Right atrium auricular region (tissue), 2 donors: ENCODE measurements around the gene TTC21A. TPM values are rescaled to one million over a fixed set of nuclear protein-coding genes. Genes with fewer than 3 reads are reported as not detected.
A peak's percentile ranks its signal among the peaks of the same experiment; 100 is the strongest.

ENCODE experiments used
- DNase-seq: peaks from one replicate; pipeline ENCODE4 v3.0.0-alpha.2; 2019; ENCODE audit warnings: low spot score
- H3K27ac ChIP-seq, 2 donors: fragments of 200-600 bp; sonication (generic); 1 replicate in 1 of 2; 2 replicates in 1 of 2; pipeline ENCODE4 v1.5.1; 2016 to 2019
- H3K27me3 ChIP-seq, 2 donors: fragments of 200-600 bp; sonication (generic); one replicate each; pipeline versions ENCODE4 v1.5.1 to v1.6.0; 2017 to 2019
- H3K36me3 ChIP-seq: fragments of 200-600 bp; sonication (generic); one replicate; pipeline ENCODE4 v1.5.1; 2016
- H3K4me1 ChIP-seq, 2 donors: fragments of 200-600 bp; sonication (generic); one replicate each; pipeline versions ENCODE4 v1.5.1 to v1.6.0; 2017 to 2019
- H3K4me3 ChIP-seq, 2 donors: fragments of 200-600 bp; sonication (generic); 1 replicate in 1 of 2; 2 replicates in 1 of 2; pipeline ENCODE4 v1.5.1; 2017 to 2019; ENCODE audit warnings: mild to moderate bottlenecking in 1 of 2, moderate library complexity in 1 of 2
- H3K9me3 ChIP-seq, 2 donors: fragments of 200-600 bp; sonication (generic); one replicate each; pipeline ENCODE4 v1.5.1; 2019
- CTCF ChIP-seq, 2 donors: fragments of 200-600 bp; sonication (generic); IDR thresholded peaks; one replicate each; pipeline ENCODE4 v1.5.1; 2019; ENCODE audit warnings: antibody characterized with exemption in 2 of 2
- total RNA-seq, 2 donors: library from RNA; depleted of rRNA; stranded (reverse); fragments of >200 nt; gene quantifications; one replicate each; pipeline ENCODE4 v1.1.0, GENCODE V29; 2016

The TTC21A gene
- total RNA-seq, 2 donors from 2014 or later: 0.85 to 1.8 TPM

- H3K36me3 ChIP-seq: no peaks in the 10 kb centered on the region
- no peak for TF ChIP-seq CTCF (IDR thresholded peaks at IDR 0.05)
- H3K27me3 ChIP-seq: no peaks in the 10 kb centered on the region
- no peaks in the 10 kb centered on the region for H3K9me3 ChIP-seq
- no peak overlapping the region for H3K4me3 ChIP-seq
- peaks cover 0 to 43% of the 10 kb centered on the region in 2 donors for H3K4me1 ChIP-seq
- no peak for DNase-seq
- no peak overlapping the region for H3K27ac ChIP-seq
Measured at GRCh38 chr3:39133822-39134221, 26.3 kb downstream of the TTC21A start.

DNA sequence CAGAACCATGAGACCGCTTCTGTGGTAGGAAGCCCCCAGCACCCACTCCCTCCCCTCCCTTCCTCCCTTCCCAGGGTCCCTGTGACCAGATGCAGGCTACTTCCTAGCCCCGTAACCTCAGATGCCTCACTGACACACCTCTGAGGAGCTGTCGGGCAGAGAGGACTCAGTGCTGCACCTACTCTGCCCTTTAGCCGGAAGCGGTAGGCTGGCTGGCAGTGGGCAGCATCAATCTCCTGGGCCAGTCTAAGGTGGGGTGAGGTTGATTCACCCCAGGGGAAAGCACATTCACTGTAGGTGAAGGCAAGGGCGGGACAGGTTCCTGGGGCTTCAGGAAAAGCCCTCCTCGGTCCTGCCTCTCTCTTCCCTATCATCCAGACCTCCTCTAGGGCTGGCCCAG is 26.8 kb downstream of the TTC21A start:
- H3K36me3 ChIP-seq: no peaks in the 10 kb centered on the region
- peak overlapping the region in 1 of 2 donors; percentile 40 for H3K27ac ChIP-seq
- no peak overlapping the region for H3K4me3 ChIP-seq
- H3K27me3 ChIP-seq: no peaks in the 10 kb centered on the region
- no peak for TF ChIP-seq CTCF (IDR thresholded peaks at IDR 0.05)
- no peaks in the 10 kb centered on the region for H3K9me3 ChIP-seq
- H3K4me1 ChIP-seq: peaks cover 0 to 48% of the 10 kb centered on the region in 2 donors
- DNase-seq: no peak

DNA sequence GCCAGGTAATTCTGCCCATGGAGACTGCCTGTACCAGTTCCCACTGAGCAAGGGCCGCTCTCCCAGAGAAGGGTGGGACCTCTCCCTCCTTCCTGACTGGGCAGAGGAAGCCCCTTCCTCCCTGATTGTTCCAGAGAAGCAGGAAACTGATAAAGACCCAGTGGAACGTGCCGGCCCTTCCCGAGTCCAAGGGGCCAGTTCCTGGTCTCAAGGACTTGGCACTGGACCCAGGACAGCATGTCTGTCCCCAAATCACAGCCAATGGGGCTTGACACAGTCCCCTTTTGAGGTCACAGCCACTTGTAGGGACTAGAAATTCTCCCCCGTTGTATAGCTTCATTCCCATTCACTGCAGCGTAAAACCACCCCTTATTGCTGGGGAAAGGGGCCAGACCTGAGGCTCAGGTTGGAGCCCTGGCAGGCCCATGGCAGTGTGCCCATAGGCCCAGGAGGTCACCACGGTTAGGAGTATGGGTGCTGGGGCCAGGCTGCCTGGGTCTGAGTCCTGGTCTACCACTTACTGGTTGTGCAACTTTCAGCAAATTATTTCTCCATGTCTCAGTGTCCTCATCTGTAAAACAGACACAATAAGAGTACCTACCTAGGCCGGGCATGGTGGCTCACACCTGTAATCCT is 27.8 kb downstream of the TTC21A start:
- Histone ChIP-seq H3K4me1 (peaks cover 0 to 58% of the 10 kb centered on the region in 2 donors), H3K27me3 (no peaks in the 10 kb centered on the region), H3K4me3 (no peak overlapping the region), H3K27ac (peak overlapping the region; percentile 49 to 62), H3K36me3 (no peaks in the 10 kb centered on the region), H3K9me3 (no peaks in the 10 kb centered on the region)
- peak; percentile 76 for DNase-seq
- no peak for TF ChIP-seq CTCF (IDR thresholded peaks at IDR 0.05)

DNA sequence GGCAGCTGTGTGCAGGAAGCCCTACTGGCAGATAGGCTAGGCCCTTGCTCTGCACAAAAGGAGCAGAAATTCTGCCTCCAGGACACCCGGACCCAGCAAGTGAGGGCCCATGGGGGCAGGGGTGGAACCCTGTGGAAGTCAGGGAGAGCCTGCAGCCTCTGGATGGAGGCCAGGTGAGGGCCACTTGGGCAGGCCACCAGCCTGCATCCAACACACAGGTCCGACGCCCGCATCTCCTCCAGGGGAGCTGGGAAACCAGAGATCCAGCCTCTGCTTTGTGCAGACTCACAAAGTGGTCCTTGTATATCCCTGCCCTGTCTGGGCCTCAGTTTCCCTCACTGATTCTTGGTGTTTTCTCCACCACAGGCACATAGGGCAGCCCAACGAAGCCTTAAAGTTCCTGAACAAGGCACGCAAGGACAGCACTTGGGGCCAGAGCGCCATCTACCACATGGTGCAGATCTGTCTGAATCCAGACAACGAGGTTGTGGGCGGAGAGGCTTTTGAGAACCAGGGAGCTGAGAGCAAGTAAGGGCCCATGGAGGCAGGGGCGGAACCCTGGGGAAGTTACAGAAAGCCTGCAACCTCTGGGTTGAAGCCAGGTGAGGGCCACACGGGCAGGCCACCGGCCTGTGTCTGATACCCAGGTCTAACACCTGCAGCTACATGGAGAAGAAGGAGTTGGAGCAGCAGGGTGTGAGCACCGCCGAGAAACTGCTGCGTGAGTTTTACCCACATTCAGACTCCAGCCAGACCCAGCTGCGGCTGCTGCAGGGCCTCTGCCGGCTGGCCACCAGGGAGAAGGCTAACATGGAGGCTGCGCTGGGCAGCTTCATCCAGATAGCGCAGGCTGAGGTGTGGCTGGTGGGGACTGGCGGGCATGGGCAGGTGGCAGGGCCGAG is 29.3 kb downstream of the TTC21A start:
- H3K36me3 ChIP-seq: peaks cover 7% of the 10 kb centered on the region
- H3K4me3 ChIP-seq: no peak overlapping the region
- H3K4me1 ChIP-seq: peaks cover 0 to 73% of the 10 kb centered on the region in 2 donors
- no peaks in the 10 kb centered on the region for H3K9me3 ChIP-seq
- TF ChIP-seq CTCF (IDR thresholded peaks at IDR 0.05): no peak
- DNase-seq: no peak
- H3K27ac ChIP-seq: no peak overlapping the region
- H3K27me3 ChIP-seq: no peaks in the 10 kb centered on the region

- H3K36me3 ChIP-seq: peaks cover 14% of the 10 kb centered on the region
- no peak for DNase-seq
Measured at GRCh38 chr3:39137435-39137936, 30.0 kb downstream of the TTC21A start.

More at GRCh38 chr3:39137435-39137936, 30.0 kb downstream of the TTC21A start:
- no peaks in the 10 kb centered on the region for H3K9me3 ChIP-seq
- no peak overlapping the region for H3K4me3 ChIP-seq
- no peak overlapping the region for H3K27ac ChIP-seq
- no peaks in the 10 kb centered on the region for H3K27me3 ChIP-seq
- peaks cover 0 to 80% of the 10 kb centered on the region in 2 donors for H3K4me1 ChIP-seq
- TF ChIP-seq CTCF (IDR thresholded peaks at IDR 0.05): no peak
